H1 (cell line): Measurements from ENCODE around the gene FAM174B. TPM values are rescaled to one million over a fixed set of nuclear protein-coding genes. Genes with fewer than 3 reads are reported as not detected.

Experiments used
- BRCA1 ChIP-seq: IDR thresholded peaks from 2 replicates; pipeline ENCODE4 v1.6.1; 2012; ENCODE audit warnings: low read depth, low read length, improper control_type of control experiment
- EGR1 ChIP-seq: IDR thresholded peaks from 2 replicates; pipeline ENCODE4 v1.6.1; 2011; ENCODE audit warnings: low read depth, low read length, borderline replicate concordance
- GABPA ChIP-seq: IDR thresholded peaks from 2 replicates; pipeline ENCODE4 v1.6.1; 2011; ENCODE audit warnings: mild to moderate bottlenecking, low read length, moderate library complexity, borderline replicate concordance; ENCODE audit not compliant: insufficient read depth
- JUN ChIP-seq: IDR thresholded peaks from 2 replicates; pipeline ENCODE4 v1.6.1; 2011; ENCODE audit warnings: low read depth, mild to moderate bottlenecking, improper control_type of control experiment, low read length
- KDM1A ChIP-seq: fragments of 200-600, 300-600 bp; sonication (generic); IDR thresholded peaks from 2 replicates; pipeline ENCODE4 v1.7.1; 2016; ENCODE audit warnings: mild to moderate bottlenecking, low read length, borderline replicate concordance
- RFX5 ChIP-seq: IDR thresholded peaks from 2 replicates; pipeline ENCODE4 v1.6.1; 2011; ENCODE audit warnings: low read depth, low read length, improper control_type of control experiment, borderline replicate concordance
- RXRA ChIP-seq: IDR thresholded peaks from 2 replicates; pipeline ENCODE4 v1.6.1; 2011; ENCODE audit warnings: low read depth, mild to moderate bottlenecking, low read length, moderate library complexity; ENCODE audit not compliant: insufficient read depth
- SIN3A ChIP-seq, 2 experiments: IDR thresholded peaks in 1 of 2; conservative IDR thresholded peaks in 1 of 2; 2 replicates each; pipeline ENCODE4 v1.6.1; 2011 to 2012; ENCODE audit warnings: low read length in 2 of 2, improper control_type of control experiment in 1 of 2, low read depth in 1 of 2, mild to moderate bottlenecking in 1 of 2
- SIRT6 ChIP-seq: IDR thresholded peaks from one replicate; pipeline ENCODE4 v1.7.1; 2012; ENCODE audit warnings: low read length, inconsistent platforms
- SIX5 ChIP-seq: IDR thresholded peaks from 2 replicates; pipeline ENCODE4 v1.6.1; 2011; ENCODE audit warnings: mild to moderate bottlenecking, low read depth, low read length
- SP2 ChIP-seq: IDR thresholded peaks from 2 replicates; pipeline ENCODE4 v1.6.1; 2012; ENCODE audit warnings: mild to moderate bottlenecking, low read length, inconsistent platforms
- TBP ChIP-seq: IDR thresholded peaks from 2 replicates; pipeline ENCODE4 v1.6.1; 2011; ENCODE audit warnings: low read depth, low read length, improper control_type of control experiment
- polyA plus RNA-seq, 7 experiments: library from polyadenylated mRNA; depleted of rRNA in 3 of 7; stranded (reverse) in 5 of 7; unstranded in 2 of 7; fragments of >200 nt in 5 of 7; fragments of 200-250 nt in 2 of 7; gene quantifications; 1 replicate in 5 of 7; 2 replicates in 1 of 7; 4 replicates in 1 of 7; pipeline versions ENCODE4 v1.2.1 to v1.2.3, GENCODE V29; 2011 to 2013; ENCODE audit warnings: missing spikeins in 2 of 7, mixed read lengths in 2 of 7
- total RNA-seq: library from RNA; stranded (reverse); fragmentation: NEBNext Ultra II Directional; extraction: Animal tissue kit (Norgen Biotek cat#: 25700); gene quantifications from 2 replicates; pipeline ENCODE4 v1.2.1, GENCODE V29; 2021
- TF ChIP-seq, protein P1 (sequence below): fragments of 300-600 bp; sonication (generic); IDR thresholded peaks from 2 replicates; pipeline ENCODE4 v1.7.1; 2012; ENCODE audit warnings: low read length, moderate library complexity, mild to moderate bottlenecking, inconsistent platforms; ENCODE audit not compliant: insufficient replicate concordance

Gene FAM174B
- total and polyA plus RNA-seq, 2 of the 8 experiments (the other 6 are each of a cell fraction or from before 2014, with no cell fraction given) = 9.3 to 35.2 TPM

DNA sequence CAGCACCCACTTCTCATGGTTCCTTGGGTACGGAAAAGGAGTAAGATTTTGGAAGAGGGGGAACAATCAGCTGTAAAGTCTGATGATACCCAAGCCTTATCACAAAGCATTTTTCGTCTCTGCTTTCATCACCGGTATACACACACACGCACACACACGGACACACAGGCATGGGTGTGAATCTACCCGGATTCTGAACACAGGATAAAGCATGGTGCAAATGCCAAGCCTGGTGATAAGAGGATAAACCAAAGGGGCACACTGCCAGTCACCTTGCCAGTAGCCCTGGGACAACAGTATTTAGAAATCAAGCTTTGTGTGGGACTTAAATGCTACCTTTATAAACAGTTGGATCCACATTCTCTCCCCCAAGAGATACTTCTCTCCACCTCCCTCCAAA, 22.2 kb downstream of the FAM174B start (continued):
- TF ChIP-seq, protein P1, sequence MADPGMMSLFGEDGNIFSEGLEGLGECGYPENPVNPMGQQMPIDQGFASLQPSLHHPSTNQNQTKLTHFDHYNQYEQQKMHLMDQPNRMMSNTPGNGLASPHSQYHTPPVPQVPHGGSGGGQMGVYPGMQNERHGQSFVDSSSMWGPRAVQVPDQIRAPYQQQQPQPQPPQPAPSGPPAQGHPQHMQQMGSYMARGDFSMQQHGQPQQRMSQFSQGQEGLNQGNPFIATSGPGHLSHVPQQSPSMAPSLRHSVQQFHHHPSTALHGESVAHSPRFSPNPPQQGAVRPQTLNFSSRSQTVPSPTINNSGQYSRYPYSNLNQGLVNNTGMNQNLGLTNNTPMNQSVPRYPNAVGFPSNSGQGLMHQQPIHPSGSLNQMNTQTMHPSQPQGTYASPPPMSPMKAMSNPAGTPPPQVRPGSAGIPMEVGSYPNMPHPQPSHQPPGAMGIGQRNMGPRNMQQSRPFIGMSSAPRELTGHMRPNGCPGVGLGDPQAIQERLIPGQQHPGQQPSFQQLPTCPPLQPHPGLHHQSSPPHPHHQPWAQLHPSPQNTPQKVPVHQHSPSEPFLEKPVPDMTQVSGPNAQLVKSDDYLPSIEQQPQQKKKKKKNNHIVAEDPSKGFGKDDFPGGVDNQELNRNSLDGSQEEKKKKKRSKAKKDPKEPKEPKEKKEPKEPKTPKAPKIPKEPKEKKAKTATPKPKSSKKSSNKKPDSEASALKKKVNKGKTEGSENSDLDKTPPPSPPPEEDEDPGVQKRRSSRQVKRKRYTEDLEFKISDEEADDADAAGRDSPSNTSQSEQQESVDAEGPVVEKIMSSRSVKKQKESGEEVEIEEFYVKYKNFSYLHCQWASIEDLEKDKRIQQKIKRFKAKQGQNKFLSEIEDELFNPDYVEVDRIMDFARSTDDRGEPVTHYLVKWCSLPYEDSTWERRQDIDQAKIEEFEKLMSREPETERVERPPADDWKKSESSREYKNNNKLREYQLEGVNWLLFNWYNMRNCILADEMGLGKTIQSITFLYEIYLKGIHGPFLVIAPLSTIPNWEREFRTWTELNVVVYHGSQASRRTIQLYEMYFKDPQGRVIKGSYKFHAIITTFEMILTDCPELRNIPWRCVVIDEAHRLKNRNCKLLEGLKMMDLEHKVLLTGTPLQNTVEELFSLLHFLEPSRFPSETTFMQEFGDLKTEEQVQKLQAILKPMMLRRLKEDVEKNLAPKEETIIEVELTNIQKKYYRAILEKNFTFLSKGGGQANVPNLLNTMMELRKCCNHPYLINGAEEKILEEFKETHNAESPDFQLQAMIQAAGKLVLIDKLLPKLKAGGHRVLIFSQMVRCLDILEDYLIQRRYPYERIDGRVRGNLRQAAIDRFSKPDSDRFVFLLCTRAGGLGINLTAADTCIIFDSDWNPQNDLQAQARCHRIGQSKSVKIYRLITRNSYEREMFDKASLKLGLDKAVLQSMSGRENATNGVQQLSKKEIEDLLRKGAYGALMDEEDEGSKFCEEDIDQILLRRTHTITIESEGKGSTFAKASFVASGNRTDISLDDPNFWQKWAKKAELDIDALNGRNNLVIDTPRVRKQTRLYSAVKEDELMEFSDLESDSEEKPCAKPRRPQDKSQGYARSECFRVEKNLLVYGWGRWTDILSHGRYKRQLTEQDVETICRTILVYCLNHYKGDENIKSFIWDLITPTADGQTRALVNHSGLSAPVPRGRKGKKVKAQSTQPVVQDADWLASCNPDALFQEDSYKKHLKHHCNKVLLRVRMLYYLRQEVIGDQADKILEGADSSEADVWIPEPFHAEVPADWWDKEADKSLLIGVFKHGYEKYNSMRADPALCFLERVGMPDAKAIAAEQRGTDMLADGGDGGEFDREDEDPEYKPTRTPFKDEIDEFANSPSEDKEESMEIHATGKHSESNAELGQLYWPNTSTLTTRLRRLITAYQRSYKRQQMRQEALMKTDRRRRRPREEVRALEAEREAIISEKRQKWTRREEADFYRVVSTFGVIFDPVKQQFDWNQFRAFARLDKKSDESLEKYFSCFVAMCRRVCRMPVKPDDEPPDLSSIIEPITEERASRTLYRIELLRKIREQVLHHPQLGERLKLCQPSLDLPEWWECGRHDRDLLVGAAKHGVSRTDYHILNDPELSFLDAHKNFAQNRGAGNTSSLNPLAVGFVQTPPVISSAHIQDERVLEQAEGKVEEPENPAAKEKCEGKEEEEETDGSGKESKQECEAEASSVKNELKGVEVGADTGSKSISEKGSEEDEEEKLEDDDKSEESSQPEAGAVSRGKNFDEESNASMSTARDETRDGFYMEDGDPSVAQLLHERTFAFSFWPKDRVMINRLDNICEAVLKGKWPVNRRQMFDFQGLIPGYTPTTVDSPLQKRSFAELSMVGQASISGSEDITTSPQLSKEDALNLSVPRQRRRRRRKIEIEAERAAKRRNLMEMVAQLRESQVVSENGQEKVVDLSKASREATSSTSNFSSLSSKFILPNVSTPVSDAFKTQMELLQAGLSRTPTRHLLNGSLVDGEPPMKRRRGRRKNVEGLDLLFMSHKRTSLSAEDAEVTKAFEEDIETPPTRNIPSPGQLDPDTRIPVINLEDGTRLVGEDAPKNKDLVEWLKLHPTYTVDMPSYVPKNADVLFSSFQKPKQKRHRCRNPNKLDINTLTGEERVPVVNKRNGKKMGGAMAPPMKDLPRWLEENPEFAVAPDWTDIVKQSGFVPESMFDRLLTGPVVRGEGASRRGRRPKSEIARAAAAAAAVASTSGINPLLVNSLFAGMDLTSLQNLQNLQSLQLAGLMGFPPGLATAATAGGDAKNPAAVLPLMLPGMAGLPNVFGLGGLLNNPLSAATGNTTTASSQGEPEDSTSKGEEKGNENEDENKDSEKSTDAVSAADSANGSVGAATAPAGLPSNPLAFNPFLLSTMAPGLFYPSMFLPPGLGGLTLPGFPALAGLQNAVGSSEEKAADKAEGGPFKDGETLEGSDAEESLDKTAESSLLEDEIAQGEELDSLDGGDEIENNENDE = no peak
- TF ChIP-seq RFX5 (no peak), JUN (no peak), EGR1 (no peak), TBP (no peak), SIN3A (conservative IDR thresholded peaks at IDR 0.05 in 1 of 2, IDR thresholded peaks at IDR 0.05 in 1 of 2; ENCODE audit: low read depth in 1 of 2, low read length in 2 of 2) (no peak), SP2 (no peak), SIX5 (no peak), KDM1A (no peak), RXRA (no peak), GABPA (no peak), BRCA1 (no peak), SIRT6 (no peak)
